NT2/D1 (cell line): ENCODE measurements around the gene MICAL1.

Experiments used
- DNase-seq: peaks from one replicate; pipeline ENCODE4 v3.0.0-alpha.2; 2011; ENCODE audit warnings: low read depth, low spot score
- H3K27me3 ChIP-seq: 2 replicates; pipeline ENCODE4 v1.6.0; 2011; ENCODE audit warnings: mild to moderate bottlenecking; ENCODE audit not compliant: insufficient read length, insufficient read depth
- H3K36me3 ChIP-seq: 2 replicates; pipeline ENCODE4 v1.6.1; 2011; ENCODE audit warnings: mild to moderate bottlenecking, low read length, mixed read lengths; ENCODE audit not compliant: insufficient read depth, insufficient read length
- H3K4me1 ChIP-seq: 2 replicates; pipeline ENCODE4 v1.5.1; 2011; ENCODE audit not compliant: insufficient read depth, insufficient read length
- H3K4me3 ChIP-seq: 2 replicates; pipeline ENCODE4 v1.5.1; 2011; ENCODE audit warnings: low read depth; ENCODE audit not compliant: insufficient read length
- H3K9ac ChIP-seq: 2 replicates; pipeline ENCODE4 v1.6.0; 2011; ENCODE audit warnings: low read depth; ENCODE audit not compliant: insufficient read length
- H3K9me3 ChIP-seq: 2 replicates; pipeline ENCODE4 v1.5.1; 2011; ENCODE audit warnings: mild to moderate bottlenecking, low read length; ENCODE audit not compliant: insufficient read depth
- SUZ12 ChIP-seq: IDR thresholded peaks from 2 replicates; pipeline ENCODE4 v1.6.1; 2011; ENCODE audit not compliant: insufficient read length, insufficient read depth; ENCODE audit errors: extremely low read depth
- YY1 ChIP-seq: IDR thresholded peaks from 2 replicates; pipeline ENCODE4 v1.6.1; 2011; ENCODE audit not compliant: insufficient read length, insufficient read depth
- ZNF274 ChIP-seq: IDR thresholded peaks from 2 replicates; pipeline ENCODE4 v1.6.1; 2011; ENCODE audit warnings: mild to moderate bottlenecking, low read depth, low read length

Gene MICAL1

DNA sequence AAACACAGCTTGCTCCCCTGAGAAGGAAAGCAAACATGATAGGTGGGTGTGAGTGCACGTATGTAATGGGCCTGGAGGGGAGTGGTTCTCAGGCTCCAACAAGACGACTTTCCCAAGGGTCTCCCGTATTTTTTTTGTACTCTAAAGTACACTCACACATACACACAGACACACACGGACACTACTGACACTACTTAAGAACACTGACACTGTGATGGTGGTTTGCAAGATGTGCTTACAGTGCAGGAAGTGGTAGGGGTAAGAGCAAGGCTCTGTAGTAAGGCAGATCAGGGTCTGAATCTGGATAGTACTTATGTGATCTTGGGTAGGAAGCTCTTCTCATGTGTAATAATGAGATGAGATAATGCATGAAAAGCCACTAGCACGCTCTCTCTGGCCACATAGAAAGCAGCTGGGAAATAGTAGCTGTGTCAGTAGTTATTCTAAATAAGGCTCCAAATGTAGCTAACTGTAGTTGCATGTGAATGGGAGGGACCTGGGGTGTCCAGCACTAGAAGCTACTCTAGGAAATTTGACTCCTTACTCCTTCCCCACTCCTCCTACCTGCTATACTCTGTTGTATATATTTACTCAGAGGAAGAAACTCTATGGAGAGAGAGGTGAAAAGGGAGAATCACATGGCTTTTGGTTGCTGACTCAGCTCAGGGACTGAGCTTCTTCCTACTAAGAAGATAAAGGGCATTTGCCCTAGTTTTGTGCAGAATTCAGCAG is 35.8 kb upstream of the MICAL1 start:
- H3K4me3 ChIP-seq = no peak overlapping the region

DNA sequence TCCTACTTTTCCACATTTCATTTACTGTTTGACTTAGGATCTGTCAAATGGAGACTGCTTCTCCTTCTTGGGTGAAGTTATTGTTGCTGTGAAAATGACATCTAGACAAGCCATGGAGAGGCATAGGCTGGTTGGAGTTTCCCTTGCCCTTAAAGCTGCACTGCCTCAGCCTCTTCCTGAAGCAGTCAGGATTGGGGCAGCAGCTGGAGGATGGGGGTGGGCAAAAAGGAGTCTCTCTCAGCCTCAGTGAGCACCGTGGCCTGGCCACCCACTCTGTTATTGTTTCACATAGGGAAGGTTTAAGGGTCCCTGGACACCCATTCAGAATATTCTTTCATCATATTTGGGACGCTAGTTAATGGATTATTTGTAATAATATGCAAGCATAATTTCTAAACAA is 35.1 kb upstream of the MICAL1 start:
- H3K4me3 ChIP-seq = no peak overlapping the region
- no peak overlapping the region for H3K9ac ChIP-seq
- H3K9me3 ChIP-seq = no peaks in the 10 kb centered on the region
- H3K36me3 ChIP-seq = no peaks in the 10 kb centered on the region
- no peak for DNase-seq
- no peaks in the 10 kb centered on the region for H3K4me1 ChIP-seq
- no peaks in the 10 kb centered on the region for H3K27me3 ChIP-seq
- no peak for TF ChIP-seq SUZ12
- no peak for TF ChIP-seq YY1
- no peak for TF ChIP-seq ZNF274

More for the DNA sequence above, 35.8 kb upstream of the MICAL1 start:
- no peaks in the 10 kb centered on the region for H3K36me3 ChIP-seq
- DNase-seq = no peak
- no peaks in the 10 kb centered on the region for H3K27me3 ChIP-seq
- H3K4me1 ChIP-seq = no peaks in the 10 kb centered on the region
- no peak for TF ChIP-seq ZNF274
- H3K9ac ChIP-seq = no peak overlapping the region
- H3K9me3 ChIP-seq = no peaks in the 10 kb centered on the region

- no peaks in the 10 kb centered on the region for H3K9me3 ChIP-seq
- no peak for DNase-seq
- H3K36me3 ChIP-seq = no peaks in the 10 kb centered on the region
- H3K9ac ChIP-seq = no peak overlapping the region
- TF ChIP-seq ZNF274 (no peak), YY1 (no peak), SUZ12 (no peak)
- no peak overlapping the region for H3K4me3 ChIP-seq
- H3K27me3 ChIP-seq = peaks cover 18% of the 10 kb centered on the region
- peaks cover 3% of the 10 kb centered on the region for H3K4me1 ChIP-seq
Observed at GRCh38 chr6:109488001-109488400, 32.4 kb upstream of the MICAL1 start.

DNA sequence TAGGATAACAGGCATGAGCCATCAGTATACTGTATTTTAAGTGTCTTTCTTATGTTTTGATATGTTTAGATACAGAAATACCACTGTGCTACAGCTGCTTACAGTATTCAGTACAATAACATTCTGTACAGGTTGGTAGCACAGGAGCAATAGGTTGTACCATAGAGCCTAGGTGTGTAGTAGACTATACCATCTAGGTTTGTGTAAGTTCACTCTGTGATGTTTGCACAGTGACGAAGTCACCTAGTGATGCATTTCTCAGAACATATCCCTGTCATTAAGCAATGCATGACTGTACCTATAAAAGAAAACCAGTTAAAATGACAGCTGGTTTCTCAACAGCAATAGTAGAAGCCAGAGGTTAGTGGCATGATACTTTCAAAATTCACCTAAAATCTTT is 30.5 kb upstream of the MICAL1 start:
- no peak overlapping the region for H3K4me3 ChIP-seq
- H3K9me3 ChIP-seq = no peaks in the 10 kb centered on the region
- no peak overlapping the region for H3K9ac ChIP-seq
- H3K27me3 ChIP-seq = peaks cover 18% of the 10 kb centered on the region
- H3K36me3 ChIP-seq = peaks cover 8% of the 10 kb centered on the region
- peaks cover 3% of the 10 kb centered on the region for H3K4me1 ChIP-seq
- DNase-seq = no peak
- TF ChIP-seq YY1 = no peak
- TF ChIP-seq SUZ12 = no peak
- TF ChIP-seq ZNF274 = no peak

DNA sequence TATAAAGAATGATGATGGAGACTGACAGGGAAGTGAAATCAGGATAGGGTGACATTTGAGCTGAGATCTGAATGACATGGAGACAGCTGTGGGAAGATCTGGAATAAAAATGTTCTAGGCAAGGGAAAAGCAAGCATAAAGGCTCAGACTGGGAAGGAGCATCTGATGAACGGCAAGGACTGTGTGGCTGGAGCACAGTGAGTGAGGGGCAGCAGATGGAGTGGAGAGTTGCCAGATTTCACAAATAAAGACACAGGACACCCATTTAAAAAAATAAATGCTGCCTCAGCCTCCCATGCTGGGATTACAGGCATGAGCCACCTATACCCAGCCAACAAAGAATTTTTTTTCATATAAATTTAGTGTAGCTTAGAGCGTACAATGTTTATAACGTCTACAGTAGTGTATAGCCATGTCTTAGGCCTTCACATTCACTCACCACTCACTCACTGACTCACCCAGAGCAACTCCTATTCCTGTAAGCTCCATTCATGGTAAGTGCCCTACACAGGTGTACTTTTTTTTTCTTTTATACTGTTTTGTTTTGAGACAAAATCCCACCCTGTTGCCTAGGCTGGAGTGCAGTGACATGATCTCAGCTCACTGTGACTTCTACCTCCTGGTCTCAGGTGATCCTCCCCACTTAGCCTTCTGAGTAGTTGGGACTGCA is 29.8 kb upstream of the MICAL1 start:
- H3K9ac ChIP-seq = no peak overlapping the region
- H3K4me1 ChIP-seq = peaks cover 3% of the 10 kb centered on the region
- DNase-seq = no peak
- peaks cover 18% of the 10 kb centered on the region for H3K27me3 ChIP-seq
- no peak overlapping the region for H3K4me3 ChIP-seq
- H3K9me3 ChIP-seq = no peaks in the 10 kb centered on the region
- peaks cover 14% of the 10 kb centered on the region for H3K36me3 ChIP-seq
- TF ChIP-seq YY1 (no peak), ZNF274 (no peak), SUZ12 (no peak)

DNA sequence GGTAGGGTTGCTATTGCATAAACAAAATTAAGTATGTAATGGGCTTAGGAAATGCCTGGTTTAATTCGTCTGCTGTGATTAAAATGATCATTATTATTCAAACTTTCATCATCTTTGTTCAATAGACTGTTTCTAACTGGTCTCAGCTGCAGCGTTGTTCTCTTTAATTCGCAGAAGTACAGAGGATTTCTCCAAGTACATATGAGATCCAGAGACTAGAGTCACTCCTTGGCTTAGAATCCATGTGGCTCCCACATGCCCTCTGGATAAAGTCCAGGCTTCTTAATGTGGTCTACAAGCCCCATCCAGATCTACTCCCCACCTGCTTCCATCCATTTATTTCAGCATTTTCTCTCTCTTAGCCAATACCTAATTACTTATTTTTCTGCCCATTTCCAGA is 28.6 kb upstream of the MICAL1 start:
- H3K4me1 ChIP-seq = peaks cover 3% of the 10 kb centered on the region
- H3K9me3 ChIP-seq = no peaks in the 10 kb centered on the region
- peaks cover 18% of the 10 kb centered on the region for H3K27me3 ChIP-seq
- no peak overlapping the region for H3K9ac ChIP-seq
- no peak overlapping the region for H3K4me3 ChIP-seq
- H3K36me3 ChIP-seq = peaks cover 22% of the 10 kb centered on the region
- no peak for TF ChIP-seq ZNF274
- no peak for TF ChIP-seq SUZ12
- no peak for TF ChIP-seq YY1
- DNase-seq = no peak

DNA sequence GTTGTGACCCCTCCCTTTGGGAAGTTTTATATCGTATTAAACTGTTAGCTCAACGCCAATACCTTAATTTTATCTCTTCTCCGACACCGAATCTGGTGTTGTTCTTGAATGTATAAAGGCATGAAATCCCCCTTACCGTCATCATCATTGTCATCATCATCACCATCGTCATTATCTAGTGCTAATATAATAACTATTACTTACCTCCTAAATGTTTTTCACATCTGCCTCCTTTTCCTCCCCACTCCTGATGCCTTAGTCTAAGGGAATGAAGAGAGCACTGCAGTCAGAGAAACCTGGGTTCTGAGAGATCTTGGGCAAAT is 28.1 kb upstream of the MICAL1 start:
- Histone ChIP-seq H3K4me3 (peak overlapping the region; percentile 6), H3K36me3 (peaks cover 23% of the 10 kb centered on the region), H3K9me3 (no peaks in the 10 kb centered on the region), H3K4me1 (peaks cover 3% of the 10 kb centered on the region), H3K27me3 (peaks cover 18% of the 10 kb centered on the region), H3K9ac (no peak overlapping the region)
- DNase-seq = no peak
- no peak for TF ChIP-seq ZNF274
- TF ChIP-seq YY1 = no peak
